Measurements from ENCODE around the gene ABCA10.
"Not testable (repeated sequence)": the region's sequence is repeated elsewhere in the genome, so short reads cannot be mapped to it uniquely, and the experiment has no call there.

ABCA10 gene

GRCh38 chr17:69228576-69228975 lies at the start of gene ABCA10:
TSS of gene ABCA10 (minus strand) at chr17:69228824. CDS start at chr17:69225358, 3,466 bp downstream.
- H3K9me3 Mint-ChIP-seq, result peaks cover 28% of the 10 kb centered on the region
- no peaks in the 10 kb centered on the region for H3K27me3 Mint-ChIP-seq
- H3K4me3 Mint-ChIP-seq, result no peak within 1 kb of the TSS
- peaks cover 8% of the 10 kb centered on the region for H3K36me3 Mint-ChIP-seq
- H3K27ac Mint-ChIP-seq, result no peak within 1 kb of the TSS
- peaks cover 5% of the 10 kb centered on the region for H3K4me1 Mint-ChIP-seq

GRCh38 chr17:69276279-69276678 lies 47.7 kb upstream of the ABCA10 start:
- peaks cover 26% of the 10 kb centered on the region for H3K36me3 Mint-ChIP-seq
- not testable (repeated sequence) for H3K4me3 Mint-ChIP-seq, H3K27me3 Mint-ChIP-seq, H3K4me1 Mint-ChIP-seq, H3K27ac Mint-ChIP-seq, H3K9me3 Mint-ChIP-seq

GRCh38 chr17:69275751-69276150 lies 47.1 kb upstream of the ABCA10 start:
- no peaks in the 10 kb centered on the region for H3K4me1 Mint-ChIP-seq
- no peaks in the 10 kb centered on the region for H3K27me3 Mint-ChIP-seq
- H3K36me3 Mint-ChIP-seq, result peaks cover 25% of the 10 kb centered on the region
- no peaks in the 10 kb centered on the region for H3K9me3 Mint-ChIP-seq
- no peak overlapping the region for H3K27ac Mint-ChIP-seq
- H3K4me3 Mint-ChIP-seq, result no peak overlapping the region

- Mint-ChIP-seq H3K4me1 (no peaks in the 10 kb centered on the region), H3K27ac (no peak overlapping the region), H3K27me3 (no peaks in the 10 kb centered on the region), H3K4me3 (no peak overlapping the region), H3K9me3 (no peaks in the 10 kb centered on the region), H3K36me3 (peaks cover 16% of the 10 kb centered on the region)
Observed at GRCh38 chr17:69271023-69271422, 42.4 kb upstream of the ABCA10 start.

- Mint-ChIP-seq H3K27ac (no peak overlapping the region), H3K36me3 (peaks cover 19% of the 10 kb centered on the region), H3K4me1 (no peaks in the 10 kb centered on the region), H3K9me3 (no peaks in the 10 kb centered on the region), H3K4me3 (no peak overlapping the region), H3K27me3 (no peaks in the 10 kb centered on the region)
Observed at GRCh38 chr17:69269131-69269998, 40.7 kb upstream of the ABCA10 start.

GRCh38 chr17:69268543-69269014 lies 40.0 kb upstream of the ABCA10 start:
- Mint-ChIP-seq H3K9me3 (no peaks in the 10 kb centered on the region), H3K4me1 (no peaks in the 10 kb centered on the region), H3K27ac (no peak overlapping the region), H3K4me3 (no peak overlapping the region), H3K36me3 (peaks cover 20% of the 10 kb centered on the region), H3K27me3 (no peaks in the 10 kb centered on the region)

GRCh38 chr17:69267219-69267618 lies 38.6 kb upstream of the ABCA10 start:
- H3K27ac Mint-ChIP-seq, result no peak overlapping the region
- H3K36me3 Mint-ChIP-seq, result peaks cover 20% of the 10 kb centered on the region
- H3K27me3 Mint-ChIP-seq, result no peaks in the 10 kb centered on the region
- no peaks in the 10 kb centered on the region for H3K4me1 Mint-ChIP-seq
- no peak overlapping the region for H3K4me3 Mint-ChIP-seq
- no peaks in the 10 kb centered on the region for H3K9me3 Mint-ChIP-seq

GRCh38 chr17:69265873-69266272 lies 37.2 kb upstream of the ABCA10 start:
- Mint-ChIP-seq H3K9me3 (no peaks in the 10 kb centered on the region), H3K27ac (no peak overlapping the region), H3K36me3 (peaks cover 20% of the 10 kb centered on the region), H3K4me3 (no peak overlapping the region), H3K4me1 (no peaks in the 10 kb centered on the region), H3K27me3 (no peaks in the 10 kb centered on the region)

GRCh38 chr17:69254187-69254586 lies 25.6 kb upstream of the ABCA10 start:
- no peaks in the 10 kb centered on the region for H3K4me1 Mint-ChIP-seq
- no peak overlapping the region for H3K4me3 Mint-ChIP-seq
- no peaks in the 10 kb centered on the region for H3K9me3 Mint-ChIP-seq
- no peak overlapping the region for H3K27ac Mint-ChIP-seq
- no peaks in the 10 kb centered on the region for H3K27me3 Mint-ChIP-seq
- peaks cover 9% of the 10 kb centered on the region for H3K36me3 Mint-ChIP-seq

- H3K27me3 Mint-ChIP-seq, result no peaks in the 10 kb centered on the region
- no peaks in the 10 kb centered on the region for H3K9me3 Mint-ChIP-seq
- no peak overlapping the region for H3K4me3 Mint-ChIP-seq
- no peak overlapping the region for H3K27ac Mint-ChIP-seq
- peaks cover 6% of the 10 kb centered on the region for H3K36me3 Mint-ChIP-seq
- H3K4me1 Mint-ChIP-seq, result no peaks in the 10 kb centered on the region
Observed at GRCh38 chr17:69250641-69251040, 22.0 kb upstream of the ABCA10 start.

- Mint-ChIP-seq H3K36me3 (peaks cover 2% of the 10 kb centered on the region), H3K9me3 (no peaks in the 10 kb centered on the region), H3K4me3 (no peak overlapping the region), H3K27ac (no peak overlapping the region), H3K4me1 (no peaks in the 10 kb centered on the region), H3K27me3 (no peaks in the 10 kb centered on the region)
Observed at GRCh38 chr17:69246726-69247375, 18.2 kb upstream of the ABCA10 start.

GRCh38 chr17:69246202-69246601 lies 17.6 kb upstream of the ABCA10 start:
- Mint-ChIP-seq H3K4me3 (no peak overlapping the region), H3K36me3 (peaks cover 5% of the 10 kb centered on the region), H3K27me3 (no peaks in the 10 kb centered on the region), H3K27ac (no peak overlapping the region), H3K4me1 (no peaks in the 10 kb centered on the region), H3K9me3 (no peaks in the 10 kb centered on the region)

GRCh38 chr17:69245617-69246016 lies 17.0 kb upstream of the ABCA10 start:
- H3K27ac Mint-ChIP-seq, result no peak overlapping the region
- no peaks in the 10 kb centered on the region for H3K27me3 Mint-ChIP-seq
- no peak overlapping the region for H3K4me3 Mint-ChIP-seq

GRCh38 chr17:69239611-69240600 lies 11.3 kb upstream of the ABCA10 start:
- no peak overlapping the region for H3K4me3 Mint-ChIP-seq
- H3K36me3 Mint-ChIP-seq, result peaks cover 16% of the 10 kb centered on the region
- no peaks in the 10 kb centered on the region for H3K4me1 Mint-ChIP-seq
- H3K27ac Mint-ChIP-seq, result no peak overlapping the region
- no peaks in the 10 kb centered on the region for H3K9me3 Mint-ChIP-seq
- H3K27me3 Mint-ChIP-seq, result no peaks in the 10 kb centered on the region

More at GRCh38 chr17:69245617-69246016, 17.0 kb upstream of the ABCA10 start:
- Mint-ChIP-seq H3K36me3 (peaks cover 11% of the 10 kb centered on the region), H3K9me3 (no peaks in the 10 kb centered on the region), H3K4me1 (no peaks in the 10 kb centered on the region)

GRCh38 chr17:69236946-69237345 lies 8.3 kb upstream of the ABCA10 start:
- Mint-ChIP-seq H3K4me3 (no peak overlapping the region), H3K4me1 (no peaks in the 10 kb centered on the region), H3K36me3 (peaks cover 19% of the 10 kb centered on the region), H3K27ac (no peak overlapping the region), H3K9me3 (peaks cover 8% of the 10 kb centered on the region), H3K27me3 (no peaks in the 10 kb centered on the region)

Measured in activated naive CD4-positive, alpha-beta T cell treated with anti-CD3 and anti-CD28 coated beads, Interleukin-2, amount 50 U/mL, for 24 hours (primary cell).